Measurements from ENCODE around the gene KDM8.
A peak's percentile ranks its signal among the peaks of the same experiment; 100 is the strongest.

KDM8 gene

DNA sequence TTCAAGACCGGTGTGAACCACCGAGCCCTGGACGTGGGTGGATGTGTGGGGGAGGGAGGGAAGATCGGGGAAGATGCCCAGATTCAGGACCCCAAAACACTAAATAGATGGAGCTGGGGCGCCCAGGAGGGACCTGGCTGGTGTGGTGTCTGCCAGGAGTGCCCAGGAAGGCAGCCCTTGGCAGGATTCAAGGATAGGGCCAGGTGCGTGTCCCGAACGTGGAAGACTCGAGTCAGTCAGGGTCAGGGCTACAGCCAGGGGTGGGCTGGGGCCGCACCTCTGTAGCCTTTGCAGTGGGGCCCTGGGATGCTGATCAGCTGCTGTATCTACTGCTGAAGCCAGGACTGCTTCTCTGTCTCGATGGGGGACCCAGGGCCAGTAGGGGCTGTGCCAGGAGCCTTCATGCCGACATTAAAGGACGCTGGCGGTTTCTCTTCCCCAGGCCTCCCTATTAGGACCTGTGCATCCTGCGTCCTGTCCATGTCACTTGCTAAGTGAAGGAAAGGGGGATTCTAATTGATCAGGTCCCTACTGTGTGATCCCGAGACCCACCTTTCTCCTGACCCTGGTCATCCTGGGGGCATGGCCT lies 13.1 kb downstream of the KDM8 start:
- no peak for DNase-seq (ENCODE audit: low spot score)

GRCh38 chr16:27217256-27217655 lies 13.9 kb downstream of the KDM8 start:
- no peak for DNase-seq (ENCODE audit: low spot score)

DNA sequence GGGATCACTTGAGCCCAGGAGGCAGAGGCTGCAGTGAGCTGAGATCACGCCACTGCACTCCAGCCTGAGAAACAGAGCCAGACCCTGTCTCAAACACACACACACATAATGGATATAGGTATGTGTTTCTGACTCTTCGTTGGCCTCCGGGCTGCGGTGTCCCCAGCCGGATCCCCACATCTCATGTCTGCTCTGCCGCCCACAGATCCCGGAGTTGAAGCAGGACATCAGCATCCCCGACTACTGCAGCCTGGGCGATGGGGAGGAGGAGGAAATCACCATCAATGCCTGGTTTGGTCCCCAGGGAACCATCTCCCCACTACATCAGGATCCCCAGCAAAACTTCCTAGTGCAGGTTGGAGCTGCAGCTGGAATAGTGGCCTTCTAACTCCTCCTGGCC lies 15.4 kb downstream of the KDM8 start:
- DNase-seq (ENCODE audit: low spot score): no peak

DNA sequence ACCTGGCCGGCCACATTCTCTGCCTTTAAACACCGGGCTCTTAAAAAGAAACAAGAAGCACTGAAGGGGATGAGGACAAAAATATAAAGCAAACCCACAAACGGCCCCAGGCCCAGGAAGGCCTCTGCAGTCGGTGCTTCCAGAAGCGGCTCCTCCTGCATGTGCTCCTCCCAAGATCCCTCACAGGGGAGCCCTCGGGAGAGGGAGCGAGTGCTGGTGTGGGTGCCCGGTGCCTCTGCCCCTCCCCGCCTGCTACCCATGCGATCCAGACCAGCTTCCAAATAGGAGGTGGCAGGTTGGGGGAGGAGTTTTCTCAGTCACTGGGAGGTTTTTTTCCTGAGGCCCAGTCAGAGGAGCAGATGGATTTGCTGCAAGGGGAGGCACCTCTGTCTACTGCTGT lies 15.8 kb downstream of the KDM8 start:
- no peak for DNase-seq (ENCODE audit: low spot score)

- no peak for DNase-seq (ENCODE audit: low spot score)
Measured at GRCh38 chr16:27220120-27220519, 16.8 kb downstream of the KDM8 start.

GRCh38 chr16:27220527-27220926 lies 17.2 kb downstream of the KDM8 start:
- DNase-seq (ENCODE audit: low spot score): no peak

DNA sequence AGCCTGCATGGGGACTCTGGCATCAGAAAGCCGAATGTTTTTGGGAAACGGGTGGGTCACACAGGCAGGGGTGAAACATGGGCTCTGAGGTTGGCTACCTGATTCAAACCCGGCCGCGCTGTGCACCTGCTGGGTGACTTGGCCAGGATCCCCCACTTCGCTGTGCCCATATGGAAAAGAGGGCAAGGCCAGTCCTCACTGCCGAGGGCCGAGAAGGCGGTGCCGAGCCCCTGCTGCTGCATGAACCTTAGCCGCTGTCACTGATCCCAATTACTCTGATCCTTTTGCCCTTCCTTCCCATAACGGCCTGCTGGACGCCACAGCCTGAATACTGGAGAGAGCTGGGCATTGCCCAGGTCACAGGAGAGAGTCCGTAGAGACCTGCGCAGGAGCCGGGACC lies 17.7 kb downstream of the KDM8 start:
- DNase-seq (ENCODE audit: low spot score): no peak

DNA sequence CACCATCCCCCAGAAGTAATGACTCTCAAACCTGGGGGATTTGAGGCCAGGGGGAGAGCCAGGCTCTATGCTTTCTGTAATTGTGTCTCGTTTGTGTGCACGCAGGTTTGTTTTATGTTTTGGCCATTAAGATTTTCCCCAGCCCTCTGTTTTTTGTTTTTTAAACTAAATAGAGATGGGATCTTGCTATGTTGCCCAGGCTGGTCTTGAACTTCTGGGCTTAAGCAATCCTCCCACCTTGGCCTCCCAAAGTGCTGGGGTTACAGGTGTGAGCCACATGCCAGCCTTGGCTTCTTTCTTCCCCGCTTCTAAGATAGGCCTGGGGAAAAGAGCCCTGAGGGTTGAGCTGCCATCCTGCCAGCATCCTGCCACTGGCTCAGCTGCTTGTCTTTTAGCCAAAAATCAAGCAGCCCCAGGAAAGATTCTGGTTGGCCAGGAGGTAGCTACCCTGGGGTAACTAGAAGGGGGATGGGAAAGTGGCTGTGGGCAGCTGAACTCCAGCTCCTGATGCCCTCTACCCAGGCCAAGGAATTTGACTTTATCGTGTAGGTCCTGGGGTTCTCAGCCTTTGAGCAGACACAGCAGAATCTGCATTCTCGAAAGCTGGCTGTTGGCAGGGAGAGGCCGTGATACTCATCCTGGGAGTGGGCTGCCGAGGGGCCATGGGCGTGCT lies 18.4 kb downstream of the KDM8 start:
- DNase-seq (ENCODE audit: low spot score): no peak

GRCh38 chr16:27222249-27223225 lies 19.2 kb downstream of the KDM8 start:
- DNase-seq (ENCODE audit: low spot score): no peak

GRCh38 chr16:27223226-27223610 lies 19.9 kb downstream of the KDM8 start:
- no peak for DNase-seq (ENCODE audit: low spot score)

- DNase-seq (ENCODE audit: low spot score): no peak
Measured at GRCh38 chr16:27223701-27224100, 20.4 kb downstream of the KDM8 start.

- no peak for DNase-seq (ENCODE audit: low spot score)
Measured at GRCh38 chr16:27224271-27224737, 21.0 kb downstream of the KDM8 start.

DNA sequence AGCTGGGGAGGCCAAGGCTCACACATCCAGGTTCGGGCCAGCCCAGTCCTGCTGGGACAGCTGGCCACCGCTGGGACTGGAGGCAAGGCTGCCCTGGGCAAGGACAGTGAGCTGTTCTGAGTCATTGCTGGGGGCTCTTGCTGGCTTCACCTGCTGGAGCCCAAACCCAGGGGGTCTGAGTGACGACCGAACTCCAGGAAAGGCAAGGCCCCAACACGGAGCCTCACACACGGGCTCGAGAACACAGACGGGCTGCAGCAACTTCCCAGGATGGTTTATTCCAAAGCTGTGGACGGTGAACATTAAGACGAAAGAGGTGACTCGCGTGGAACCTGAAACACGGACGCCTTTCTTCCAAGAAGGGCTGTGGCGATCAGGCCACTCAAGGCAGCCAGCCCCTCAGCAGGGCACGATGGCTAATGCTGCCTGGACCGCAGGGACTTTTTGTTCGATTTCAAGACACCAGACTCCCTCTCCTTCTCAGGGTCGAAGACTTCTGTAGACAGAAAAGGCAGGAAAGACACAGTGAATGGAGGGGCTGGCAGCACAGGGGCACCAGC lies 21.5 kb downstream of the KDM8 start:
- DNase-seq (ENCODE audit: low spot score): no peak

DNA sequence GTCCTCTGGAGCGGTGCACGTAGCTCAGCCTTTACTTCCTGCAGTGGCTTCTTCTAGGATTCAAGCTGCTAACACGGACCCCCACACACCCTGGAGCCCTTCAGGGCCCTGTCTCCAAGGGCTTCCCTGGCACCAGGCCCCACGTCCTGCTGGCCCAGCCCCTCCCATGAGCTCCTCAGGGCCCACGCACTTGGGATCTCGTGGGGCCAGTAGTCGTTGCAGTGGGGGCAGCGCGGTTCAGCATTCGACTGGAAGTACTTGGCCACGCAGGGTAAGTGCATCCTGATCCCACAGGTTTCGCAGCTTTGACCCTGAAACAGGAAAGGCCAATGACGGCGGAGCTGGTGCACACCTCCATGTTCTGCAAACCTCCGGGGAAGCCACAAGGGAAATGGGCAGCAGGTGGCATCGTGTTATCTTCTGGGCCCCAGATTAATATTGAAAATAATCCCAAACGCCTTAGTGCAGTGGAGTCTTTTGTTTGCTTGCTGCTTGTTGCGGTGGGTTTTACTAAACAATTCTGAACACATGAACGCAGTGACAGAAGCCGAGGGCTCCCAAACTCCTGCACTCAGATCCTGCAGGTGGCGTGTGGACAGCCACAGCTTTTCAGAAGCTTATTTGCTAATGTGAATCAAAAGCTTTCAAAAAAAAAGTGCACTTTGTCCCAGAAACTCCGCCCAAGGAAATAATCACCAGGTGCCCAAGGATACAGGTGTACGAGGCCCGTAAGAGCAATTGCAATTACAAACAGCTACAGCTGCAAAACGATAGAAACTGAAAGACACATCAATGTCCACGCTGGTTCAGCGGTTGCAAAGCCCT lies 22.4 kb downstream of the KDM8 start:
- DNase-seq (ENCODE audit: low spot score): peak; percentile 58

DNA sequence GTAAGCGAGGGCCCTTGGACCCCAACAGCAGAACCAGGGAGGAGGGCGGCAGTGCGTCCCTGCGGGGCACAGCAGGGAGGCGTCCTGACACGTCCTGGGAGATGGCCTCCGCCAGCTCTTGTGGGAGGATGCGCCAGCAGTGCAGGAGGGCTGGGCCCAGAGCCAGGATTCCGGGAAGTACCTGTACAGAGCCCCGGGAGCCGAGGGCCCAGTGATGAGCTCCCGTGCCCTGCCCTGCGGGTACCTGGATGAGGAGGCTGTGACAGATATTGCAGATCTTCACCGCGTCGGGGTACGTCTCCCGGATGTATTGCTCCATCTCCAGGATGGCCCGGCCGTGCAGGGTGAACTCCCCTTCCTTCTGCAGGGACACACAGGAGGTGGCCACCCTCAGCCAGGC lies 23.1 kb downstream of the KDM8 start:
- no peak for DNase-seq (ENCODE audit: low spot score)

GRCh38 chr16:27226976-27227705 lies 23.8 kb downstream of the KDM8 start:
- DNase-seq (ENCODE audit: low spot score): no peak

GRCh38 chr16:27228045-27228444 lies 24.7 kb downstream of the KDM8 start:
- no peak for DNase-seq (ENCODE audit: low spot score)

DNA sequence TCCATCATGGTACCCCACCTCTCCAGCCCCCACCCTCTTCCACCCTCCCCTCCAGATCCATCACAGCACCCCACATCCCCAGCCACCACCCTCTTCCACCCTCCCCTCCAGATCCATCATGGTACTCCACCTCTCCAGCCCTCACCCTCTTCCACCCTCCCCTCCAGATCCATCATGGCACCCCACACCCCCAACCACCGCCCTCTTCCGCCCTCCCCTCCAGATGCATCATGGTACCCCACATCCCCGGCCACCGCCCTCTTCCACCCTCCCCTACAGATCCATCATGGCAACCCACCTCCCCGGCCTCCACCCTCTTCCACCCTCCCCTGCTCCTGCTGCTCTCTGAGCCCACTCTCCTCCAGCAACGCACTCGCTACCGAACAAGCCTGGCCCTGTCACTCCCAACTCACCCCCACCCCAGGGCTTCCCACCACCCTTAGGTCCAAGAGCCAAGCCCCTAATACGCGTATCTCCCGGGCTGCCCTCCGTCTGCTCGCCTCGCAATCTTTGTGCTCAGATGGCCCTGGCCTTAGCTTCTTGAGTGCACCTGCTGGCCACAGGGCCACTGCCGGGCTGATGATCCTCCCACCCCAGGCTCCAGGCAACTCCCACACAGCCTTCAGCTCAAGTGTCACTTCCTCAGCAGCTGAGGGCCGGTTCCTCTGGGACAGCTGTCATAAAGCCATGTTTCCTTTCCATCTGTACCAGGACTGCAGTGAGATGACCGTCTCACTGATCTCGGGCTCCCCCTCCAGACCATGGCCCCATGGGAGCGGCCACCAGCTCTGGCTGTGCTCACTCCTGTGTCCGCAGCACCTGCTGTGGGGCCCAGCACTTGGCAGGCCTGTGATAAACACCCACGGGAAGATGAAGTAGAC lies 25.5 kb downstream of the KDM8 start:
- no peak for DNase-seq (ENCODE audit: low spot score)

DNA sequence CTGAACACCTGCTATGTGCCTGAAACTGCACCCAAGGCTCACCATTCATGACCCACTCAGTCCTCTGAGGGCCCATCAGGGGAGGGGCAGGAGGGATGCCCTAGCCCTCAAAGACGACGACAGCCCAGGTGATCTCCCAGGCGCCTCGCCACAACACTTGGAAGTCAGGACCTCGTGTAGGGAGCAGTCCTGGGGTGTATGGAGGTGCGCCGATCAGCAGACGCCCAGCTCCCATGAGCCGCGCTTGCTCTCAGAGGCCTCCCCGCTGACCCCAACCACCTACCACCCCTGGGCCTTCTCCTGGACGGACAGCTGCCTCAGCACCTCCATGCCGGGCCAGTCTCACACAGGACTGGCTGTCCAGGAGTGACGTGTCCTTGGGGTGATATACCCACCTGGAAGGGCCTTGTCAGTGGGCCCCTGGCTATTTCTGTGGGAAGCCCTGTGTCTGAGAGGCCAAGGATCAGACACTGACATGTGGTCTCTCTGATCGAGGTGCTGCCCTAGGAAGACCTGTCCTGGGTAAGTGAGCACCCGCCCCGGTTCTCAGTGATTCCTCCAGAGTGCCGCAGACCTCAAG lies 26.7 kb downstream of the KDM8 start:
- DNase-seq (ENCODE audit: low spot score): no peak

DNA sequence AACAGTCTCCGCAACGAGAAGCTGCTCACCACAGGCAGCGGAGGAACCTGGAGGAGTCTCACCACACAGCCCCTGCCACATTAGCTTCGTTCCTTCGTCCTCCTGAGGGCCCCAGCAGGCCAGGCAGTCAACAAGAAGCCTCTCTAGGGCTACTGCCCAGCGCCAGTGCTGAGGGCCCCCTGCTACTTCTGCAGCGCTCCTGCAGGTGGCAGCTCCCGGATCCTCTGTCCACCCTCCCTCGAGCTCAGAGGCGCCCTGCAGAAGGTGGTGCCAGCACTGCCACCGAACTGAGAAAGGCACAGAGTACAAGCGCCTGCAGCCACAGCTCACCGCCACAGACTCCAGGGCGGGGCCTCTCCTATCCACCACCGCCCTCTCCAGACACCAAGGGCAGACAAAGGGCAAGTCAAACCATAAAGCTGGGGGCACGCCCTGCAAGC lies 27.3 kb downstream of the KDM8 start:
- DNase-seq (ENCODE audit: low spot score): no peak
